ENCODE results near the gene RORC.

Gene RORC

GRCh38 chr1:151859891-151860293 is 28.3 kb upstream of the RORC start:
- H3K4me1 ChIP-seq (ENCODE audit: low read length), result peaks cover 11% of the 10 kb centered on the region
- no peaks in the 10 kb centered on the region for H3K27me3 ChIP-seq (replicated peaks; ENCODE audit: insufficient read depth, low read length)
- H3K27ac ChIP-seq (ENCODE audit: low read length), result no peak overlapping the region
- DNase-seq, result no peak
- H4K20me1 ChIP-seq (ENCODE audit: insufficient read depth, low read length), result no peaks in the 10 kb centered on the region
- TF ChIP-seq CTCF (IDR thresholded peaks at IDR 0.05; ENCODE audit: low read length) (no peak), EZH2phosphoT487 (IDR thresholded peaks at IDR 0.05; ENCODE audit: low read length) (no peak), EZH2 (optimal IDR thresholded peaks at IDR 0.05; ENCODE audit: low read depth, low read length) (no peak)
- H3K36me3 ChIP-seq (replicated peaks; ENCODE audit: insufficient read depth, low read length), result no peaks in the 10 kb centered on the region
- no peak overlapping the region for H3K4me2 ChIP-seq (ENCODE audit: low read depth, low read length)
- no peaks in the 10 kb centered on the region for H3K79me2 ChIP-seq (ENCODE audit: low read length)
- H3K9ac ChIP-seq (ENCODE audit: low read length), result no peak overlapping the region
- no peaks in the 10 kb centered on the region for H3K9me2 ChIP-seq (replicated peaks; ENCODE audit: insufficient read depth, low read length)
- H2AFZ ChIP-seq (ENCODE audit: low read length), result no peak overlapping the region
- no peak overlapping the region for H3K4me3 ChIP-seq (ENCODE audit: low read length)
- no peaks in the 10 kb centered on the region for H3F3A ChIP-seq (ENCODE audit: insufficient read depth, low read length)
- no peaks in the 10 kb centered on the region for H3K9me3 ChIP-seq (replicated peaks; ENCODE audit: insufficient read depth, low read length)

- H3F3A ChIP-seq (ENCODE audit: insufficient read depth, low read length), result no peaks in the 10 kb centered on the region
- H4K20me1 ChIP-seq (ENCODE audit: insufficient read depth, low read length), result no peaks in the 10 kb centered on the region
- no peak overlapping the region for H3K9ac ChIP-seq (ENCODE audit: low read length)
- H3K27me3 ChIP-seq (replicated peaks; ENCODE audit: insufficient read depth, low read length), result no peaks in the 10 kb centered on the region
- H3K9me3 ChIP-seq (replicated peaks; ENCODE audit: insufficient read depth, low read length), result no peaks in the 10 kb centered on the region
- no peak overlapping the region for H3K27ac ChIP-seq (ENCODE audit: low read length)
- no peak overlapping the region for H2AFZ ChIP-seq (ENCODE audit: low read length)
- H3K4me3 ChIP-seq (ENCODE audit: low read length), result no peak overlapping the region
- TF ChIP-seq EZH2 (optimal IDR thresholded peaks at IDR 0.05; ENCODE audit: low read depth, low read length) (no peak), EZH2phosphoT487 (IDR thresholded peaks at IDR 0.05; ENCODE audit: low read length) (no peak), CTCF (IDR thresholded peaks at IDR 0.05; ENCODE audit: low read length) (no peak)
- no peaks in the 10 kb centered on the region for H3K79me2 ChIP-seq (ENCODE audit: low read length)
- peaks cover 11% of the 10 kb centered on the region for H3K4me1 ChIP-seq (ENCODE audit: low read length)
- H3K36me3 ChIP-seq (replicated peaks; ENCODE audit: insufficient read depth, low read length), result no peaks in the 10 kb centered on the region
- no peak for DNase-seq
- H3K4me2 ChIP-seq (ENCODE audit: low read depth, low read length), result no peak overlapping the region
- no peaks in the 10 kb centered on the region for H3K9me2 ChIP-seq (replicated peaks; ENCODE audit: insufficient read depth, low read length)
These were observed 27.5 kb upstream of the RORC start for GRCh38 chr1:151858886-151859665.

GRCh38 chr1:151858030-151858746 is 26.6 kb upstream of the RORC start:
- no peak overlapping the region for H2AFZ ChIP-seq (ENCODE audit: low read length)
- H4K20me1 ChIP-seq (ENCODE audit: insufficient read depth, low read length), result no peaks in the 10 kb centered on the region
- peaks cover 10% of the 10 kb centered on the region for H3K4me1 ChIP-seq (ENCODE audit: low read length)
- H3F3A ChIP-seq (ENCODE audit: insufficient read depth, low read length), result no peaks in the 10 kb centered on the region
- TF ChIP-seq EZH2phosphoT487 (IDR thresholded peaks at IDR 0.05; ENCODE audit: low read length) (no peak), CTCF (IDR thresholded peaks at IDR 0.05; ENCODE audit: low read length) (no peak), EZH2 (optimal IDR thresholded peaks at IDR 0.05; ENCODE audit: low read depth, low read length) (no peak)
- no peaks in the 10 kb centered on the region for H3K79me2 ChIP-seq (ENCODE audit: low read length)
- no peaks in the 10 kb centered on the region for H3K36me3 ChIP-seq (replicated peaks; ENCODE audit: insufficient read depth, low read length)
- no peaks in the 10 kb centered on the region for H3K9me2 ChIP-seq (replicated peaks; ENCODE audit: insufficient read depth, low read length)
- H3K4me2 ChIP-seq (ENCODE audit: low read depth, low read length), result no peak overlapping the region
- no peak overlapping the region for H3K9ac ChIP-seq (ENCODE audit: low read length)
- no peak overlapping the region for H3K4me3 ChIP-seq (ENCODE audit: low read length)
- no peak overlapping the region for H3K27ac ChIP-seq (ENCODE audit: low read length)
- H3K9me3 ChIP-seq (replicated peaks; ENCODE audit: insufficient read depth, low read length), result no peaks in the 10 kb centered on the region
- H3K27me3 ChIP-seq (replicated peaks; ENCODE audit: insufficient read depth, low read length), result no peaks in the 10 kb centered on the region
- DNase-seq, result no peak

All from MM.1S (cell line).